Loucy (cell line): ENCODE data around the gene TRMT5.

ENCODE experiments used
- CTCF ChIP-seq: fragments of 200-600 bp; sonication (generic); conservative IDR thresholded peaks from 2 replicates; pipeline ENCODE4 v1.5.1; 2014; ENCODE audit warnings: mild to moderate bottlenecking, antibody characterized with exemption, low read length
- EZH2phosphoT487 ChIP-seq: fragments of 200-600 bp; IDR thresholded peaks from 2 replicates; pipeline ENCODE4 v1.6.1; 2018; ENCODE audit warnings: antibody characterized with exemption, mild to moderate bottlenecking, moderate library complexity, borderline replicate concordance

- TF ChIP-seq CTCF (no peak), EZH2phosphoT487 (no peak)
Observed at GRCh38 chr14:60946773-60947172, 34.1 kb downstream of the TRMT5 start.
